LNCaP clone FGC (cell line): ENCODE results near the gene VEGFA.

Experiments
- DNase-seq: peaks from one replicate; pipeline ENCODE4 v3.0.0-alpha.2; 2011; ENCODE audit warnings: low read depth
- H3K4me3 ChIP-seq: 2 replicates; pipeline ENCODE4 v1.5.1; 2011; ENCODE audit warnings: mild to moderate bottlenecking, low read depth, low read length, control low read depth
- CTCF ChIP-seq: IDR thresholded peaks from 2 replicates; pipeline ENCODE4 v1.5.1; 2012; ENCODE audit warnings: mild to moderate bottlenecking; ENCODE audit not compliant: control insufficient read depth, insufficient read depth; ENCODE audit errors: extremely low read depth

The VEGFA gene

GRCh38 chr6:43742931-43743632 lies 26.9 kb upstream of the VEGFA start:
- no peak overlapping the region for H3K4me3 ChIP-seq
- no peak for DNase-seq
- TF ChIP-seq CTCF, result no peak

- H3K4me3 ChIP-seq, result no peak overlapping the region
- no peak for TF ChIP-seq CTCF
- no peak for DNase-seq
Measured at GRCh38 chr6:43743682-43744381, 26.2 kb upstream of the VEGFA start.

- no peak for DNase-seq
- no peak for TF ChIP-seq CTCF
- H3K4me3 ChIP-seq, result no peak overlapping the region
Measured at GRCh38 chr6:43744491-43744890, 25.5 kb upstream of the VEGFA start.

- peak; percentile 33 for DNase-seq
- no peak overlapping the region for H3K4me3 ChIP-seq
- no peak for TF ChIP-seq CTCF
Measured at GRCh38 chr6:43744931-43745727, 24.9 kb upstream of the VEGFA start.

GRCh38 chr6:43746071-43746470 lies 23.9 kb upstream of the VEGFA start:
- no peak overlapping the region for H3K4me3 ChIP-seq
- no peak for TF ChIP-seq CTCF
- DNase-seq, result no peak

- no peak for TF ChIP-seq CTCF
- no peak for DNase-seq
- no peak overlapping the region for H3K4me3 ChIP-seq
Measured at GRCh38 chr6:43746613-43747102, 23.4 kb upstream of the VEGFA start.
